Astrocyte (in vitro differentiated cells and primary cell): ENCODE measurements around the gene MRPL27. TPM values are rescaled to one million over a fixed set of nuclear protein-coding genes. Genes with fewer than 3 reads are reported as not detected.

Source experiments
- DNase-seq: peaks from one replicate; pipeline ENCODE4 v3.0.0-alpha.2; 2010; ENCODE audit warnings: low read depth
- FAIRE-seq: peaks from 2 replicates; lab custom pipeline; 2011; peaks lifted over from hg19 to GRCh38; lab: Jason Lieb, UNC
- H2AFZ ChIP-seq: 2 replicates; pipeline ENCODE4 v1.6.0; 2012; ENCODE audit warnings: low read depth, low read length, inconsistent platforms
- H3K27ac ChIP-seq: 2 replicates; pipeline ENCODE4 v1.5.1; 2011; ENCODE audit warnings: low read depth, low read length, inconsistent platforms
- H3K27me3 ChIP-seq: 2 replicates; pipeline ENCODE4 v1.6.0; 2011; ENCODE audit warnings: low read length, inconsistent platforms; ENCODE audit not compliant: insufficient read depth
- H3K36me3 ChIP-seq: 2 replicates; pipeline ENCODE4 v1.5.1; 2011; ENCODE audit warnings: low read length, inconsistent platforms; ENCODE audit not compliant: insufficient read depth
- H3K4me1 ChIP-seq: 2 replicates; pipeline ENCODE4 v1.5.1; 2011; ENCODE audit warnings: low read length, inconsistent platforms; ENCODE audit not compliant: insufficient read depth
- H3K4me2 ChIP-seq: 2 replicates; pipeline ENCODE4 v1.6.0; 2012; ENCODE audit warnings: low read length, inconsistent platforms
- H3K4me3 ChIP-seq: 2 replicates; pipeline ENCODE4 v1.5.1; 2011; ENCODE audit warnings: low read depth, mild to moderate bottlenecking, low read length, inconsistent platforms; ENCODE audit not compliant: insufficient read depth
- H3K79me2 ChIP-seq: 2 replicates; pipeline ENCODE4 v1.6.0; 2012; ENCODE audit warnings: mild to moderate bottlenecking, low read length, inconsistent platforms; ENCODE audit not compliant: insufficient read depth
- H3K9ac ChIP-seq: 2 replicates; pipeline ENCODE4 v1.6.0; 2012; ENCODE audit warnings: mild to moderate bottlenecking, low read length, inconsistent platforms
- H3K9me3 ChIP-seq: 2 replicates; pipeline ENCODE4 v1.5.1; 2012; ENCODE audit warnings: low read depth, mild to moderate bottlenecking, low read length, inconsistent platforms; ENCODE audit not compliant: insufficient read depth
- H4K20me1 ChIP-seq: 2 replicates; pipeline ENCODE4 v1.6.0; 2012; ENCODE audit warnings: low read length, inconsistent platforms; ENCODE audit not compliant: insufficient read depth
- H3K27ac Mint-ChIP-seq: one replicate; pipeline ENCODE4 v1.8.0; 2021; ENCODE audit warnings: mild to moderate bottlenecking, mixed read lengths; ENCODE audit not compliant: unreplicated experiment
- H3K27me3 Mint-ChIP-seq: one replicate; pipeline ENCODE4 v1.8.0; 2021; ENCODE audit warnings: low read depth, mixed read lengths; ENCODE audit not compliant: unreplicated experiment
- H3K36me3 Mint-ChIP-seq: one replicate; pipeline ENCODE4 v1.8.0; 2021; ENCODE audit warnings: low read depth, mixed read lengths; ENCODE audit not compliant: unreplicated experiment
- H3K4me1 Mint-ChIP-seq: one replicate; pipeline ENCODE4 v1.8.0; 2021; ENCODE audit warnings: low read depth, mixed read lengths; ENCODE audit not compliant: unreplicated experiment
- H3K4me3 Mint-ChIP-seq: one replicate; pipeline ENCODE4 v1.8.0; 2021; ENCODE audit warnings: mild to moderate bottlenecking, moderate library complexity, mixed read lengths; ENCODE audit not compliant: unreplicated experiment
- H3K9me3 Mint-ChIP-seq: one replicate; pipeline ENCODE4 v1.8.0; 2021; ENCODE audit warnings: mild to moderate bottlenecking, mixed read lengths; ENCODE audit not compliant: unreplicated experiment
- CTCF ChIP-seq: IDR thresholded peaks from 2 replicates; pipeline ENCODE4 v1.5.1; 2011; ENCODE audit warnings: low read depth, mild to moderate bottlenecking, inconsistent platforms, low read length, moderate library complexity; ENCODE audit not compliant: insufficient read depth
- EZH2 ChIP-seq: IDR thresholded peaks from 2 replicates; pipeline ENCODE4 v1.6.1; 2012; ENCODE audit warnings: mild to moderate bottlenecking, low read length, inconsistent platforms; ENCODE audit not compliant: insufficient read depth
- total RNA-seq: library from RNA; stranded (reverse); gene quantifications from 2 replicates; pipeline ENCODE4 v1.2.1, GENCODE V29; 2021

The MRPL27 gene
- total RNA-seq, 1 donor from 2014 or later, result 57.3 TPM

- Histone ChIP-seq H4K20me1 (peaks cover 25% of the 10 kb centered on the region), H3K27me3 (no peaks in the 10 kb centered on the region), H3K36me3 (peaks cover 34% of the 10 kb centered on the region), H3K9ac (no peak overlapping the region), H2AFZ (no peak overlapping the region), H3K9me3 (no peaks in the 10 kb centered on the region), H3K79me2 (peaks cover 30% of the 10 kb centered on the region), H3K4me3 (no peak overlapping the region), H3K4me2 (no peak overlapping the region), H3K4me1 (peaks cover 13% of the 10 kb centered on the region), H3K27ac (no peak overlapping the region)
- TF ChIP-seq CTCF (no peak), EZH2 (no peak)
- H3K36me3 Mint-ChIP-seq, result peaks cover 15% of the 10 kb centered on the region
- no peak overlapping the region for H3K27ac Mint-ChIP-seq
- H3K4me3 Mint-ChIP-seq, result no peak overlapping the region
- no peak for FAIRE-seq
- H3K27me3 Mint-ChIP-seq, result no peaks in the 10 kb centered on the region
- no peaks in the 10 kb centered on the region for H3K9me3 Mint-ChIP-seq
- H3K4me1 Mint-ChIP-seq, result peaks cover 20% of the 10 kb centered on the region
- no peak for DNase-seq
These were observed 2.9 kb downstream of the MRPL27 start for GRCh38 chr17:50370052-50370451.

- H2AFZ ChIP-seq, result no peak overlapping the region
- H3K9me3 ChIP-seq, result no peaks in the 10 kb centered on the region
- H3K4me3 Mint-ChIP-seq, result peak overlapping the region; percentile 54
- FAIRE-seq (no peak), DNase-seq (no peak)
- no peaks in the 10 kb centered on the region for H3K27me3 ChIP-seq
- no peaks in the 10 kb centered on the region for H3K27me3 Mint-ChIP-seq
- no peak overlapping the region for H3K27ac Mint-ChIP-seq
- H3K79me2 ChIP-seq, result peaks cover 25% of the 10 kb centered on the region
- H3K36me3 ChIP-seq, result peaks cover 34% of the 10 kb centered on the region
- no peak overlapping the region for H3K4me3 ChIP-seq
- H3K9me3 Mint-ChIP-seq, result no peaks in the 10 kb centered on the region
- H3K27ac ChIP-seq, result no peak overlapping the region
- TF ChIP-seq CTCF (no peak), EZH2 (no peak)
- peaks cover 42% of the 10 kb centered on the region for H3K4me1 Mint-ChIP-seq
- peaks cover 15% of the 10 kb centered on the region for H3K36me3 Mint-ChIP-seq
- no peak overlapping the region for H3K9ac ChIP-seq
- H3K4me1 ChIP-seq, result peaks cover 22% of the 10 kb centered on the region
- H3K4me2 ChIP-seq, result no peak overlapping the region
- H4K20me1 ChIP-seq, result peaks cover 39% of the 10 kb centered on the region
These were observed 5.6 kb downstream of the MRPL27 start for GRCh38 chr17:50367401-50367800.

- FAIRE-seq (no peak), DNase-seq (no peak)
- peaks cover 33% of the 10 kb centered on the region for H3K4me1 Mint-ChIP-seq
- H3K4me3 ChIP-seq, result no peak overlapping the region
- H3K27me3 ChIP-seq, result no peaks in the 10 kb centered on the region
- no peaks in the 10 kb centered on the region for H3K27me3 Mint-ChIP-seq
- peaks cover 9% of the 10 kb centered on the region for H3K79me2 ChIP-seq
- H3K9ac ChIP-seq, result no peak overlapping the region
- peaks cover 36% of the 10 kb centered on the region for H4K20me1 ChIP-seq
- H3K4me3 Mint-ChIP-seq, result peak overlapping the region; percentile 24
- H3K9me3 Mint-ChIP-seq, result no peaks in the 10 kb centered on the region
- H2AFZ ChIP-seq, result no peak overlapping the region
- H3K27ac Mint-ChIP-seq, result no peak overlapping the region
- peaks cover 9% of the 10 kb centered on the region for H3K4me1 ChIP-seq
- H3K4me2 ChIP-seq, result no peak overlapping the region
- no peak for TF ChIP-seq EZH2
- TF ChIP-seq CTCF, result no peak
- no peak overlapping the region for H3K27ac ChIP-seq
- peaks cover 11% of the 10 kb centered on the region for H3K36me3 Mint-ChIP-seq
- peaks cover 29% of the 10 kb centered on the region for H3K36me3 ChIP-seq
- no peaks in the 10 kb centered on the region for H3K9me3 ChIP-seq
These were observed 7.2 kb downstream of the MRPL27 start for GRCh38 chr17:50365649-50366393.
